ENCODE results near the gene NOS3. TPM values are rescaled to one million over a fixed set of nuclear protein-coding genes. Genes with fewer than 3 reads are reported as not detected.

Gene NOS3
- total and polyA plus RNA-seq, 9 of the 15 experiments (the other 6 are each of a cell fraction or from before 2014, with no cell fraction given), result 1.1 to 121 (median 23.6) TPM

DNA sequence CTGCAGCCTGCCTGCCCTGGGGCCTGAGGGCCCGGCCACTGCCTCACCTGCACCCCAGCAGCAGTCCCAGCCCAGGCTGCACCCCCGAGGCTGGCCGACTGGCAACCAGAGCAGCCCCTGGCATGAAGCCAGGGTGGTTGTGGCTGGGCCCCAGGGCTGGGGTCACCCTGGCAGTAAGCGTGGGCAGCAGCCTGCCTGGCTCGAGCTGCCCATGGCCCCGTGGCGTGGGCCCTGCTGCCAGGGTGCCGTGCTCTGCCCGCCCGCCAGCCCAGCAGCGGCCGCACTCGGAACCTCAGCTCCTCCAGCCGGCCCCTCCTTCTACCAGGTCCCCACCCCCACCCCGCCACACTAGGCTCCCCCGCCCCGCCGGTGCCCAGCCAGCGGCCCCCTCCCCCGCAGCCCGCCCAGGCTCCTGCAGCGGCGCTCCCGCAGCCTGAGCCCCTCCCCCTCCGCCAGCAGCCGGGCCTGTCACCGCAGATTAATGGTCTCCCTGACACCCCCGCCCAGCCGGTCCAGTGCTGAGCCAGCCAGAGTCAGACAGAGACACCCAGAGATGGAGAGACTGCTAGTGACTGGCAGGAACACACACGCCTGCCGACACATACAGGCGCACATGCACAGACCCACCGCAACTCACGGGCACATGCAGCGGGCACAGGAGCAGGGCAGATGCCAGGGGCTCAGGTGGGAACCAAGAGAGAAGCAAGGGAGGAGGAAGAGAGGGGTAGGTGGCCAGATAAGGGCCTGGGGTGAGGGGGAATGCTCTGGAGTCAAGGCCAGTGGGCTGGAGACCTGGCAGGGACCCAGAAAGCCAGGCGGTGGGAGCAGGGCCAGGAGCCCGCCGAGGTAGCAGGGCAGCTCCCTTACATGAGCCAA is 35.1 kb upstream of the NOS3 start (continued):
- TF ChIP-seq AFF4 (CRISPR knock-in tag; IDR thresholded peaks at IDR 0.05), result no peak; the same call in 1 of the 2 replicates
- peak; percentile 69 for TF ChIP-seq CXXC5 (CRISPR knock-in tag; IDR thresholded peaks at IDR 0.05)
- TF ChIP-seq SMARCA4 (IDR thresholded peaks at IDR 0.05), result peak; percentile 81
- no peak for TF ChIP-seq CHCHD3 (CRISPR knock-in tag; IDR thresholded peaks at IDR 0.05)
- TF ChIP-seq SREBF1 (IDR thresholded peaks at IDR 0.05; ENCODE audit: borderline replicate concordance, low read depth, low read length), result no peak
- TF ChIP-seq, protein P1, sequence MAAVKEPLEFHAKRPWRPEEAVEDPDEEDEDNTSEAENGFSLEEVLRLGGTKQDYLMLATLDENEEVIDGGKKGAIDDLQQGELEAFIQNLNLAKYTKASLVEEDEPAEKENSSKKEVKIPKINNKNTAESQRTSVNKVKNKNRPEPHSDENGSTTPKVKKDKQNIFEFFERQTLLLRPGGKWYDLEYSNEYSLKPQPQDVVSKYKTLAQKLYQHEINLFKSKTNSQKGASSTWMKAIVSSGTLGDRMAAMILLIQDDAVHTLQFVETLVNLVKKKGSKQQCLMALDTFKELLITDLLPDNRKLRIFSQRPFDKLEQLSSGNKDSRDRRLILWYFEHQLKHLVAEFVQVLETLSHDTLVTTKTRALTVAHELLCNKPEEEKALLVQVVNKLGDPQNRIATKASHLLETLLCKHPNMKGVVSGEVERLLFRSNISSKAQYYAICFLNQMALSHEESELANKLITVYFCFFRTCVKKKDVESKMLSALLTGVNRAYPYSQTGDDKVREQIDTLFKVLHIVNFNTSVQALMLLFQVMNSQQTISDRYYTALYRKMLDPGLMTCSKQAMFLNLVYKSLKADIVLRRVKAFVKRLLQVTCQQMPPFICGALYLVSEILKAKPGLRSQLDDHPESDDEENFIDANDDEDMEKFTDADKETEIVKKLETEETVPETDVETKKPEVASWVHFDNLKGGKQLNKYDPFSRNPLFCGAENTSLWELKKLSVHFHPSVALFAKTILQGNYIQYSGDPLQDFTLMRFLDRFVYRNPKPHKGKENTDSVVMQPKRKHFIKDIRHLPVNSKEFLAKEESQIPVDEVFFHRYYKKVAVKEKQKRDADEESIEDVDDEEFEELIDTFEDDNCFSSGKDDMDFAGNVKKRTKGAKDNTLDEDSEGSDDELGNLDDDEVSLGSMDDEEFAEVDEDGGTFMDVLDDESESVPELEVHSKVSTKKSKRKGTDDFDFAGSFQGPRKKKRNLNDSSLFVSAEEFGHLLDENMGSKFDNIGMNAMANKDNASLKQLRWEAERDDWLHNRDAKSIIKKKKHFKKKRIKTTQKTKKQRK (IDR thresholded peaks at IDR 0.05; ENCODE audit: borderline replicate concordance, low read depth, low read length), result no peak
- TF ChIP-seq CTCFL (IDR thresholded peaks at IDR 0.05; ENCODE audit: borderline replicate concordance, insufficient read depth, low read depth, low read length, poor library complexity, severe bottlenecking), result peak; percentile 66
- no peak for TF ChIP-seq EP400 (IDR thresholded peaks at IDR 0.05)
- TF ChIP-seq POLR3G (IDR thresholded peaks at IDR 0.05; ENCODE audit: extremely low read depth, insufficient read length, insufficient replicate concordance), result no peak
- 0 out of 2 replicates have a peak, but pooled peaks have one; percentile 57 for TF ChIP-seq ZNF12 (CRISPR knock-in tag; IDR thresholded peaks at IDR 0.05)
- peak; percentile 45; the same call in 1 of the 2 replicates for TF ChIP-seq ZNF445 (CRISPR knock-in tag; IDR thresholded peaks at IDR 0.05; ENCODE audit: low read depth)
- 0 out of 2 replicates have a peak, but pooled peaks have one; percentile 29 for TF ChIP-seq SP1 (CRISPR knock-in tag; IDR thresholded peaks at IDR 0.05)
- TF ChIP-seq ZNF584 (CRISPR knock-in tag; IDR thresholded peaks at IDR 0.05; ENCODE audit: low read depth), result no peak
- TF ChIP-seq XRCC3 (IDR thresholded peaks at IDR 0.05), result no peak
- TF ChIP-seq KLF13 (tag; IDR thresholded peaks at IDR 0.05; ENCODE audit: borderline replicate concordance, low read depth), result peak; percentile 83
- peak; percentile 80 for TF ChIP-seq CBFA2T3 (IDR thresholded peaks at IDR 0.05)
- no peak for TF ChIP-seq ZNF408 (CRISPR knock-in tag; IDR thresholded peaks at IDR 0.05; ENCODE audit: low read depth)
- no peak for TF ChIP-seq ZNF23 (CRISPR knock-in tag; IDR thresholded peaks at IDR 0.05)

Measured in K562 (cell line).